Limb (tissue), 2 donors: ENCODE data around the gene SGTA.

ENCODE experiments used
- DNase-seq, 2 donors: peaks; one replicate each; pipeline ENCODE4 v3.0.0-alpha.2; 2016; ENCODE audit errors: extremely low spot score in 2 of 2

Gene SGTA

DNA sequence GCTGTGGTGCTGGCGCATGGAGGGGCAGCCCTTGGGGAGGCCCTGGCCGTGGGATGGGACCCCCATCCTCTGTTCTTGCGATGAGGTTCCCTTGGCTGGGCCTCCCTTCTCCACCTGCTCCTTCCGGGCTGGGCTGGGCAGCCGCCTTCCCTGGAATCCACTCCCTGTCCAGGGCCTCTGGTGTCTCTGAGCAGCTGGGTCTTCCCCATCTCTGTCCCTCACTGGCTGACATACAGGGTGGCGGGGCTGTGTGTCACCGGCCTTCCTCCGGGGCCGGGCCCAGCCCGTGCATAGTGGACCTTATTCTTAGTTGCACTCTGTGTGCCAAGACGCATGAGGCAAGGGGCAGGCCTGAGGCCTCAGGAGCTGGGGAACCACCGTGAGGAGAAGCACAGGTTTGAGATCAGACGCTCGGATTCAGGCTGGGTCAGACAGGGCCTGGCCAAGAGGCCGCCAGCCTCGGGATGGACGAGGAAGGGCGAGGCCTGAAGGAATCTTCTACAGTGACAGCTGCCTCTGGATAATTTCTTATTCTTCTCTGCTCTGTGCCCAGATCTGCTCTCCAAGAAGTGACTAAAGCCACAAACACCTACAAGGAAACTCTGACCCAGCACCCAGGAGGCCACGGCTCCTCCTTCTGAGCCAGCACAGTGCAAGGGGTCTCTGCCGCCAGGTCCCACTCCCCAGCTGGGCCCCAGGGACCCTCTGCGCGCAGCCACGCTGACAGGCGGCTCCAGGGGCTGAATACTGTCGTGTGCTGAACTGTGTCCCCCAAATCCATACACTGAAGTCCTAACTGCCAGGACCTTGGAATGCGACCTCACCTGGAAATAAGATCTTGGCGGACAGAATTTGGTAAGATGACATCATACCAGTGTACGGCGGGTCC is 11.0 kb downstream of the SGTA start:
- peak in 1 of 2 donors; percentile 7 for DNase-seq

DNA sequence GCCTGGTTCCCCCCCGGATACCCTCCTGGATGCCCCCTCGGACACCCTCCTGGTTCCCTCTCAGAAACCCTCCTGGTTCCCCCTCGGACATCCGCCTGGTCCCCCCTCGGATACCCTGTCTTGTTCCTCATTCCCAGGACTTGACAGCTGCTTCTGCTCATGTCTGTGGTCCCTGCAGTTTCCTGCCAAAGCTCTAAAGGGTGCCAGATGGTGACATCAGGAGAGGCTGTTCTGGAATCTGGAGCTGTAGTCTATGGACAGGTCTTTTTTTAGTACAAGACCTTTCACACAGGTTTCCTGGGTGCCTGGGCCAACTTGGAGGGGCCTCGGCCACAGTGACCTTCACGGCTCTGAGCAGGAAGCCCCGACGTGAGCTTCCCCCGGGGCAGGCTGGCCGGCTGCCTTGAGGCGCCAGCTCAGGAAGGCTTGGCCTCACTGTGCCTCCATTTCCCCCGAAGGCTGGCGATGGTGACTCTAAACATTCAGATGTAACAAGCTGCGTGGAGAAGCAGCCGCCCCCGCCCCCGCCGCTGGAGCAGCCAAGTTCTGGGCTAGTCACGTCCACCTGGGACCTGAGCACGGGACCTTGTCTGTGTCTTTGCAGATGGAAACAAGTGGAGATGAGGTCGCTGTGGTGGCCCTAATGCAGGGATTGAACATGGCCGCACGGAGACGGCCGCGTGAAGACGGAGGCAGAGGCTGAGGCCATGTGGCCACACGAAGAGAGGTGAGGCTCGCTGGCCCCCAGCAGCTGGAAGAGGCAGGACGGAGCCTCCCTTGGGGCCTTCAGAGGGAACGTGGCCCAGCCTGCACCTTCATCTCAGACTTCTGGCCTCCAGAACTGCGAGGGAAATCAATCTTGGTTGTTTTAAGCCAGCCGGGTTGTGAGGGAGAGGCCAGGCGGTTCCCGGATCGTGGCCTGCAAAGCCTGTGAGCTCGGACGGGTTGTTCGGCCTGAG is 12.7 kb downstream of the SGTA start:
- peak in 1 of 2 donors; percentile 47 for DNase-seq

DNA sequence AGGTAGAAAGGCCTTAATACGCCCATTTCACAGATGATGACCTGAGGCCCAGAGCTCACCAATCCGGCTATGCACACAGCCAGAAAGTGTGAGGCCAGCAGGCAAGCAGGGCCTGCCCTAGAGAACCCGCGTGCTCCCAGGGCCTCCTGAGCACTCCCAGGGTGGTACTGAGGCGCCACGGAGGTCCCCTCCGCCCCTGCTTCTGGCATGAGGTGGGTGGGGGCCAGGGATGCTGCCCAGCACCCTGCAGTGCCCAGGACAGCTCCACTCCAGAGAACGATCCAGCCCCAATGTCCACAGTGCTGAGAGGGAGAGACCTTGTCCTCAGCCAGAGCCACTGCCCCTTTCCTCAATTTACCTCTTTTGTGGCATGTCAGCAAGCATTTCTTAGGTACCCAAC is 13.9 kb downstream of the SGTA start:
- DNase-seq, result no peak

DNA sequence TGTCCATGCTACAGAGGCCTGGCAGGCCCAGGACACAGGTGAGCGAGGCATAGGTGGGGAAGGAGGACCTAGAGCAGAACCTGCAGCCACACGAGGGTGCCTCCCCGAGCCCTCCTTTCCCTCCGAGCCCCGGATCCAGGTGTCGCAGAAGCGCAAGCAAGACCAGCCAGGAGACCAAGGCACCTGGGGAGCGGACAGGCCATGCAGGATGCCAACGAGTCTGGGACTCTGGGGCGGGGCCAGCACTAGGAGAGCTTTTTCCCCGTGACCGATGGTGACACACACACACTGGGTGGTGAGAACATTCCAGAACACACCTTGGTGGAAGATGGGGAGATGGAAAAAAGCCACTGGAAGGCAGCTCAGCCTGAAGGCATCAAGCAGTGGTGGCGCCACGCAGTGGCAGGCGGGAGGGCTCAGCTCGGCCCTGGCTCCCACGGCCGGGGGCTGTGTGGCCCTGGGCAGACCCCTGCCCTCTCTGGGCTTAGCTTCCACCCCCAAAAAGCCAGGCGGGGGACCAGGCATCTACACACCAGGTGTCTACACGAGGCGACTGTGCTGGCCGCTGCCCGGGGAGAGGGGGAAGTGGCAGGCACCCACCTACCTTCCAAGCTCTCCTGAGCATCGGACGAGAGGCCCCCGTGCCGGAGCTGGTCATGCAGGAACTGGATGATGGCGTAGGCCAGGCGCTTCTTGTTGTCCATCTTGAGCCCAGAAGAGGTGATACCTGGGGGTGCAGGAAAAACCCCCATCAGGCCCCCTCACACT is 14.5 kb downstream of the SGTA start:
- no peak for DNase-seq

DNA sequence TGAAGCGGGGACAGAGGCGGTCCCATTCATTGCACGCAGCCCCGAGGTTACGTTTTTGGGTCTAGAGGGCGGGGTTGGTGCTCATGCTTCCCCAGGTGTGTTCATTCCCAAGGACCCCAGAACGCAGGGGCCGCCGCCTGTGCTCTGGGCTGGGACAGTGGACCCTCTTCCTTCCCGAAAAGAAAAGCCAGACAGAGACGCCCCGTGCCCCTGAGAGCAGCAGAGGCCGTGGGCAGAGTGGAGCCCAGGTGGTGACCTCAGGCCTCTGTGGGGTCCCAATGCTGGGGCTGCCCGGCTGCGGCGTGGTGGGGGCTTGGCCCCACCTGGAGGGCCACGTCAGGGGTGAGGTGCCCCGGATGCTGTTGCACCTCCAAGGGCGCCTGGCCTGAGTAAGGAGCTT is 15.4 kb downstream of the SGTA start:
- DNase-seq, result no peak

DNA sequence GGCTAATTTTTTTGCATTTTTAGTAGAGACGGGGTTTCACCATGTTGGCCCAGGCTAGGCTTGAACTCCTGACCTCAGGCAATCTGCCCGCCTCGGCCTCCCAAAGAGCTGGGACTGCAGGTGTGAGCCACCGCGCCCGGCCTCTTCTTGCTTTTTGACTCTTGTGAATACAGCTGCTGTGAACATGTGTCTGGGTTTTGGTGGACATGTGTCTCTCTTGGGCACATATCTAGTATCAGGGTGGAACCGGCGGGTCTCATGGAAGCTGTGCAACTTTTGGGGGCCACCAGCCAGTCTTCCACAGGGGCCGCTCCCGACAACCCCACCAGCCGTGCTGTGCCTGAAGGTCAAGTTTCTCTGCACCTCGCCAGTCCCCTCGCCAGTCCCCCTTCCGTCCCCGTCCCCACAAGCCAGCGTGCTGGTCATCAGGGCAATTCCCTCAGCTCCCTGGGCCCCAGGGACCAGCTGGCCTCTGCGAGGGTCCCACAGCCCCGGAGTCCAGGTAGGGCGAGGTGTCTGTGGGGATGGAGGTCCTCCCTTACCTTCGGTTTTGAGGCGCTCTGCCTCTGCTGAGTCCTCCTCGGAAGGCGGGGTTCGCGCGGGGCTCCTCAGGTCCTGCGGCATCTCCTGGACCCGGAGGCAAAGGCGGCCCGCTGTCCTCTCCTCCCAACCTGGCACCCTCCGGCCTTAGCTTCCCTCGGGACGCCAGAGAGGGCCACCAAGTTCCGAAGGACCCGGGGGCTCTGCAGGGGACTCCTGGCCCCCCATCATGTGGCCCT is 16.3 kb downstream of the SGTA start:
- no peak for DNase-seq

DNA sequence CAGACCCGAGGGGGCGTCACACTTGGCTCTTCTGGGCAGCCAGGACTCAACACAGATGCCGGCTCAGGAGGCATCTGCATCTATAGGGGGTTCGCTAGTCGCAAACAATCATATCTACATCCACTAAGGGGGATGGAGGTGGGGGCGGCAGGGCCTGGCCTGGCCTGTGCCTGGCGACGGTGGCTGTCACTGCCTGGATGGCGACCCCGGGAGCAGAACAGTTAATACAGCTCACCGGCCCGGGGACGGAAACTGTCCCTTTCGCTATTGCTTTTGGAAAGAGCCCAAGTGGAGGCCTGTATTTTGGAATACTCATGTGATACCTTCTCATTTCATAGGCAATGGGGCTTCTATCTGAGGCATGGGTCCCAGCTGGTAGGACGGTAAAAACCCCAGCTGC is 17.7 kb downstream of the SGTA start:
- no peak for DNase-seq

DNA sequence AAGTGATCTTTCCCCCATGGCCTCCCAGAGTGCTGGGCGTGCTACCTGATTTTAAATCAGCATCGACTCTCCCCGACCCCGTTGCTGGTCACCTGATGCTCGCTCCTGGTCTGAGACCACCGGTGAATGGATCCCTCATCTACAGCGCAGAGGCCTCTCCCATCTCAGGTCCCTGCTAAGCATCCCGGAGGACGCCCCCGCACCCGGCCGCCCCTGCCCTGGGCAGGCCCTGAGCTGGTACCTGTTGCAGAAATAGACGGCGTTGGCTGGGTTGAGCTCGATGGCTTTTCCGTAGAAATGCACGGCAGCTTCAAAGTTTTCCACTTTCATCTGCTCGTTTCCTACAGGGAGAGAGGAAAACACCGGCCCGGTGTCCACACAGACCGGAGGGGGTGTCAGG is 18.1 kb downstream of the SGTA start:
- DNase-seq, result no peak

DNA sequence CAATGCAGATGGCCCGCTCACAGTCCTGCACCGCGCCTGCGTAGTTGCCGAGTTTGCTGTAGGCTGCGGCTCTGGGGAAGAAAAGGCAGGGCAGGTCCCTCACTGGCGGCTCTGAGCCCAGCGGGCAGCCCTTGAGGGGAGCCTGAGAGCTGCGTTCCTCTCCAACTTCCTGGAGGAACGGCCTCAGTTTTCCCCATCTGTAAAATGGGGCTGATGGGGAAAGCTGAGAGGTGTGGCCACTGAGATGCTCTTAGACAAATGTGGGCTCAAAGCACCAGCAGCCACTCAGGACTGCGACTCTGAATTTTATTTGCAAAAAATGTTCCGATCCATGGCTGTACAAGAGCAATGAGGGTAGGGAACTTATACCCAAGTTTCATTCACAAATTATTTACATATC is 19.4 kb downstream of the SGTA start:
- no peak for DNase-seq

DNA sequence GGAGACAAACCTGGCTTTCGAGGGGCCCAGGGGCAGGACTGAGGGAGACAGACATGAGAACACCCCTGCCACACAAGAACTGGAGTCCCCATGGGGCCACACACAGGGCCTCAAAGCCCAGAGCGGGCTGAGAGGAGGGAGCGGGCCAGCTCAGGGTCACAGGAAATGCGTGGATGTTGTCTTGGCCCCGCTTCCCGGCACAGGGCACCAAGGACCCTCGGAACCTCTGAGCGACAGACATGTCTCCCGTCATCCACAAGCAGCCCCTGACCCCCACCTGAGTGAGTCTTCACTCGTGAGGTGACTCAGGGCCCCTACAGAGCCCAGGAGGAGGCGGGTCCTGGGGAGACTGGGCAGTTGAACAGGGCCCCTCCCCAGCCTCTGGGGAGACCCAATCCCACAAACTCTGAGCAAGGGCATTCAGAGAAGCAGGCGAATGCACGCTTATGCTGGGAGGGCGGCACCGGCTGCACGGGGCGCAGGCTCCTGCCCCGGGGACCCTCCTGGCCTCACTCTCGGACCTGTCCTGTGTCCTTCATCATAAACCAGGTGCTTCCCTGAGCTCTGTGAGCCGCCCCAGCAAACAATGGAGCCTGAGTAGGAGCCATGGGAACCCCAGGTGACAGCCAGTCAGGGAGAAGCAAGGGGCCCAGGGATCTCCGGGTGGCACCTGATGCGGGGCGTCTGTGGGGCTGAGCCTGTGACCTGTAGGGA is 20.1 kb downstream of the SGTA start:
- no peak for DNase-seq

DNA sequence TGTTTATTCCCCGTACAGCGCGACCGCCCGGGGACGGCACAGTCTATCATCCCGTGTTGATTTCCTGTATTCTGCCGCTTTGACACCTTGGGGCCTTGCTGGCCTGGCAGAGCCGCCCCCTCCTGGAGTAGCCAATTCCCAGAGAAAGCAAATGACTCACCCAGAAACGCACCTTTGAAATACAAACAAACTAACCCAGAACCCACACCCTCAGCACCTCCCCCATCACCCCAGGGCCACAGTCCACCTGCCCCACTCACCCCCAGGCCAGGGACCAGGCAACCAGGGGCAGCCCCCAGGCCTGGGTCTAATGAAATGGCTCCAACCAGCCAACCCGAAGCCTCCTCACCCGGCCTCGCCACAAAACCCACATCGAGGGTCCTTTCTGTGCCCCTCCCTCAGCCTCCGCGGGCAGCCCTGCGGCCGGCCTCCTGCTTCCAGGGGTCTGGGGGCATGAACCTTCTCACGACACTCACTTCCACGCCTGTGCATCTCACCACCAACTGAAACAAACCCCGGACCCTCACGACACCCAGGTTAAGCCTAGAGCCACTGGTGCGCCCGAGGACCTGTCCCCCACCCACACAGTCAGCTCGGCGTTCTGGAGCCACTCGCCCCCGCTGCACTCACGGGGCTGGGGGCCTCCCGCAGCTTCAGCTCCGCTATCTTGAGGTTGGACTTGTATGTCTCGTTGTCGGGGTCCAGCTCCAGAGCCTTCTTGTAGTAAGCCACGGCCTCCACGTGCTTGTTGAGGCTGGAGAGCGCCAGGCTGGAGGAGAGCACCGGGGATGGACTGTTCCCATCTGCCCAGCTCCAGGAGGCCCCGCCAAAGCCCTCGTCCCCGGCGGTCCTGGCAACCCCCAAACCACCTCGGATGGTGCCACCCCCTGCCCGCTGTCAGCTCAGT is 20.9 kb downstream of the SGTA start:
- peak in 1 of 2 donors; percentile 24 for DNase-seq

DNA sequence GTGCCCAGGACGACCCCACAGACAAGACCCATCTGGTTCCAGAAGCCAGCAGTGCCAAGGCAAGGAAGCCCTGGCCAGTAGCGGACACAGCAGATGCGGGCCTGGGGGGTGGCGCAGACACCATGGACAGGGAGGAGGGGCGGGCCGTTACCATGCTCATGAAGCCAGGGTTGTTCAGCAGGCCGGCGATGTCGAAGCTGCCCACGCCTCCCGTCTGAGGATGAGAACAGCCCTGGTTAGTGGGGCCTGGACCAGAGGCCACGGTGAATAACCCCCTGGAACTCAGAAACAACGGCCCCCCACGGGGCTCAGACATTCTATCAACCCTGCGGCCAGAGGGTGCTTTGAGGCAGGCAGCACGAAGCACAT is 21.8 kb downstream of the SGTA start:
- no peak for DNase-seq

DNA sequence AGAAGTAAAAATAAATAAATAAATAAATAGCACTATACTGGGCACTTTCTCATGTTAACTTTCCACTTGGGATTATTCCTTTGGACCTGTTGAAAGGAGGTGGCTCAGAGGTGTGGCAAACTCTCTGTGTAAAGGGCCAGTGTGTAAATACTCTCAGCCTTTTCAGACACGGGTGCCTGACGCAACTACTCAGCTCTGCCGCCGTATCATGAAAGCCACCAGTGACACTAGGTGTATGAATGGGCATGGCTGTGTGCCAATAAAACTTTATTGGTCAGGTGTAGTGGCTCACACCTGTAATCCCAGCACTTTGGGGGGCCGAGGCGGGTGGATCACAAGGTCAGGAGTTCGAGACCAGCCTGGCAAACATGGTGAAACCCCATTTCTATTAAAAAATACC is 23.1 kb downstream of the SGTA start:
- DNase-seq, result no peak

DNA sequence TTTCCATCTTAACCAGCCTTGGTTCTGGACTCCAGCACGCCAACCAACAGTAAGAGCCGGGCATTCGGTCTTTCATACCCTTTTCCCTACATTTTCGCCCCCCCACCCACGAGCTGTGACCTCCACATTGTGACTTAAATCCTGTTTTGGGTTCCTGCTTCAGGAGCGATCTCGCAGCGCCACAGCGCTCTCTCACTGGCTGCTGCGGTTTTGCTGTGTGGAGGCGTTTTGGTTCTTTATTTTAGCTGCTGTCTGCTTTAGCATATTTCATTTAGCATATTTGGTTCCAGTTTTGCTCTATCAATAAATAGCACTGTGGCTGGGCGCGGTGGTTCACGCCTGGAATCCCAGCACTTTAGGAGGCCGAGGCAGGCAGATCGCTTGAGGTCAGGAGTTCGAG is 23.7 kb downstream of the SGTA start:
- DNase-seq, result no peak

DNA sequence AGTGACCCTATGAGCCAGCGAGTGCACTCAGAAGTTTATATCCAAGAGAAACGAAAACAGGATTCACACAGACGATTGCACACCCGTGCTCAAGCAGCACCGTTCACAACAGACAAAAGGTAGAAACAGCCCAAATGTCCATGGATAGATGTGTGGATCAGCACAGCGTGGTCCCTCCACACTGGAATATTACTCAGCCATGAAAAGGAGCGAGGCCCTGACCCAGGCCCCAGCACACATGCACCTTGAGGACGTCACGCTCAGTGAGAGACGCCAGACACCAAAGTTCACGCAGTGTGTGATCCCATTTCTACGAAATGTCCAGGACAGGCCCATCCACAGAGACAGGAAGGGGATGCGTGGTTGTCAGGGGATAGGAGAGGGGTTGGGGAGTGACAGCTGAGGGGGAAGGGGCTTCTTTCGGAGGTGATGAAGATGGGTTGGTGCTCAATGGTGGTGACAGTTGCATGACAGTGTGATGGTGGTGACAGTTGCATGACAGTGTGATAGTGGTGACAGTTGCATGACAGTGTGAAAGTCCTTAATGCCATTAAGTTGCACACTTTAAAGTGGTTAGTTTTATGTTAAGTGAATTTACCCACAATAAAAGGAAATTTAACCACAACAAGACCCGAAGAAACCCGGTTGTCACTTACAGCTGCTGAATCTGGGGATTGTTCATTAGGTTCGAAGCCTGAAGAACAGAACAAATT is 24.3 kb downstream of the SGTA start:
- DNase-seq, result no peak

DNA sequence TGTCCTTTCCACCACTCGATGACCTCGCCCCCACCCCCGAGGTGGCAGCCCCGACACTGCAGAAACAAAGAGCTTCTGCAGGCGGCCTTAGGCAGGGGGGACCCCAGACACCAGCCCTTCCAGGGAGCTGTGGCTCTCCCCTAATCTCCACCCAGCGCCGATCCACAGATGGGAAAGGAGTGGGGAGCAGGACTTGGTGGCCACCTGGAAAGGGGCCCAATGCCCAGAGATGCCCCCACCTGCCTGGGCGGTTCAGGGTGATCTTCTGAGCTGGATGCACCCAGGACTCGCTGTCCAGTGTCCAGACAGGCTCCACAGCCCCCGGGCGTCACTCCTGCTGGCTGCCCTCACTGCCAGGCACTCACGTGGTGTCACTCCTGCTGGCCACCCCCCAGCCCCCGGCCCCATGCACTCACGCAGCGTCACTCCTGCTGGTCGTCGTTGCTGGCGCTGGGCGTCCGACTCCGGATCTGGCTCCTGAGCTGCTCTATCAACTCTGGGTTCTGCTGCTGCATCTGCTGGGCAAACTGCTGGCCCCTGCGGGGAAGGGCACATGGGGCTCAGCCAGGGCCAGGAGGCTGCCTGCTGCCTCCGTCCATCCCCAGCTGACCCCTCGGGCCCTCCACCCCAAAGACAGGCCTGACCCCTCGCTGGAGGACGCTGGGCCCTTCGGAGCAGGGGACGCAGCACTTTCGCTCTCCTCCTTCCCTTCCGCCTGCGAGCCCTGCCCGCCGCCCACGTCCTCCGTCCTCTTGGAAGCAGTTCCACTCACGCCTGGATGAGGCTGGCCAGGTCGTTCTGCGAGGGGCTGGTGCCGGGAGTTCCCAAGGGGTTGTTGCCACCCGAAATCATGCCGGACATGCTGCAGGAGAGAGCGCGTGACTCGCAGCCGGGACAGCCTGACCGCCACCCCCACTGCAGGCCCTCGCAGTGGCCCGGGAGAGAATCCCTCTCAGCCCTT is 25.9 kb downstream of the SGTA start:
- peak in 1 of 2 donors; percentile 21 for DNase-seq

DNA sequence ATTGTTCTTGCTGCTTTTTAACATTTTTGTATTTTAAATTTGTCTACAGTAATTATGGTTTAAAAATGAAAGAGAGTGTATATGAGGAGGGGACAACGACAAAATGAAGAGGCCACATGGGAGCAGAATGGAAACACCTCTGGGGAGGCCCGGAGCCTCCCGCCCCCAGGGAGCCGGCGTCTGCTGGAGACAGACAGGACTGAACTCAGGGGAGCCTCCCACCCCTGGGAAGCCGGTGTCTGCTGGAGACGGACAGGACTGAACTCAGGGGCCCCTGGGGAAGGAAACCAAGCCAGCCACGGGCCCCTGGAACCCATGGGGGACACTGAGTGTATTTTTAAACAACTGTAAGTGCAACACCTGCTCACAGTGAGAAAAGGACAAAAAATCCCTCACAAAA is 26.6 kb downstream of the SGTA start:
- no peak for DNase-seq
